GM13977 (cell line): ENCODE measurements around the gene DDX56.

Experiments used
- DNase-seq: peaks from one replicate; pipeline ENCODE4 v3.0.0; 2012; ENCODE audit warnings: low spot score
- CTCF ChIP-seq: IDR thresholded peaks from 2 replicates; pipeline ENCODE4 v1.5.1; 2012; ENCODE audit warnings: mild to moderate bottlenecking, control low read depth; ENCODE audit not compliant: insufficient read depth; ENCODE audit errors: extremely low read depth, missing control alignments
- in situ Hi-C: fragments of 300-500 bp; cut with MboI; formaldehyde crosslinking; loops from one replicate; pipeline ENCODE4 v1.12.0; 2022; ENCODE audit warnings: low sequenced_read_pairs, low pct_unique_long_range_greater_than_20kb, mixed read lengths, inconsistent platforms; ENCODE audit not compliant: unreplicated experiment

Gene DDX56

GRCh38 chr7:44549457-44549856 is 24.3 kb downstream of the DDX56 start:
- TF ChIP-seq CTCF = no peak
- no peak for DNase-seq
- in situ Hi-C loops = no loop called here

- in situ Hi-C loops = no loop called here
- DNase-seq = no peak
- TF ChIP-seq CTCF = no peak
Measured at GRCh38 chr7:44548893-44549292, 24.8 kb downstream of the DDX56 start.

- in situ Hi-C loops = no loop called here
- TF ChIP-seq CTCF = no peak
- no peak for DNase-seq
Measured at GRCh38 chr7:44547536-44548231, 26.0 kb downstream of the DDX56 start.

GRCh38 chr7:44541876-44542610 is 31.7 kb downstream of the DDX56 start:
- in situ Hi-C loops = no loop called here
- TF ChIP-seq CTCF = no peak
- no peak for DNase-seq

GRCh38 chr7:44541028-44541869 is 32.5 kb downstream of the DDX56 start, which contains the start of gene NPC1L1:
Gene NPC1L1 (minus strand): TSS chr7:44541330. CDS start chr7:44541259, 71 bp downstream.
- TF ChIP-seq CTCF = no peak
- peak; percentile 12 for DNase-seq
- in situ Hi-C loops = no loop called here

GRCh38 chr7:44540592-44541027 is 33.1 kb downstream of the DDX56 start:
- DNase-seq = peak; percentile 9
- in situ Hi-C loops = no loop called here

More at GRCh38 chr7:44540592-44541027, 33.1 kb downstream of the DDX56 start:
- TF ChIP-seq CTCF = no peak
